Osteoblast (primary cell): ENCODE results near the gene SPTBN5. TPM values are rescaled to one million over a fixed set of nuclear protein-coding genes. Genes with fewer than 3 reads are reported as not detected.

ENCODE experiments used
- DNase-seq: peaks from one replicate; pipeline ENCODE4 v3.0.0; 2011; ENCODE audit warnings: low spot score, mixed read lengths; ENCODE audit not compliant: insufficient read length; ENCODE audit errors: missing footprints
- H2AFZ ChIP-seq: 2 replicates; pipeline ENCODE4 v1.6.0; 2011; ENCODE audit warnings: mild to moderate bottlenecking, low read length
- H3K27ac ChIP-seq: 2 replicates; pipeline ENCODE4 v1.5.1; 2011; ENCODE audit warnings: mild to moderate bottlenecking, low read depth, low read length, moderate library complexity
- H3K27me3 ChIP-seq: 2 replicates; pipeline ENCODE4 v1.6.0; 2012; ENCODE audit warnings: mild to moderate bottlenecking, control low read depth, inconsistent platforms, low read length, moderate library complexity; ENCODE audit not compliant: insufficient read depth
- H3K36me3 ChIP-seq: 2 replicates; pipeline ENCODE4 v1.5.1; 2011; ENCODE audit warnings: mild to moderate bottlenecking, low read length, control low read depth, moderate library complexity; ENCODE audit not compliant: insufficient read depth
- H3K4me1 ChIP-seq: 2 replicates; pipeline ENCODE4 v1.5.1; 2011; ENCODE audit warnings: mild to moderate bottlenecking, low read length, control low read depth, moderate library complexity; ENCODE audit not compliant: insufficient read depth
- H3K4me2 ChIP-seq: 2 replicates; pipeline ENCODE4 v1.6.0; 2011; ENCODE audit warnings: mild to moderate bottlenecking, low read length; ENCODE audit not compliant: insufficient read depth
- H3K4me3 ChIP-seq: fragments of 200-600 bp; sonication (generic); 3 replicates; pipeline ENCODE4 v1.5.1; 2012; ENCODE audit warnings: mild to moderate bottlenecking, low read length, inconsistent platforms; ENCODE audit not compliant: insufficient read depth
- H3K79me2 ChIP-seq: 2 replicates; pipeline ENCODE4 v1.6.0; 2012; ENCODE audit warnings: mild to moderate bottlenecking, low read length, control low read depth, inconsistent platforms; ENCODE audit not compliant: insufficient read depth
- H3K9me3 ChIP-seq: 2 replicates; pipeline ENCODE4 v1.5.1; 2011; ENCODE audit warnings: low read depth, low read length, control low read depth
- H4K20me1 ChIP-seq: 2 replicates; pipeline ENCODE4 v1.6.0; 2012; ENCODE audit warnings: mild to moderate bottlenecking, low read length, control low read depth; ENCODE audit not compliant: insufficient read depth
- total RNA-seq: library from RNA; depleted of rRNA; stranded (reverse); fragments of >200 nt; gene quantifications from 2 replicates; pipeline ENCODE4 v1.2.3, GENCODE V29; 2012
- TF ChIP-seq, protein P1 (sequence below): IDR thresholded peaks from 2 replicates; pipeline ENCODE4 v1.5.1; 2011; ENCODE audit warnings: mild to moderate bottlenecking, low read depth, low read length, moderate library complexity; ENCODE audit errors: extremely low read depth

SPTBN5 gene
- total RNA-seq, 1 donor = 0.36 TPM

GRCh38 chr15:41819455-41820050, 74.3 kb downstream of the SPTBN5 start:
- H3K4me3 ChIP-seq = no peak overlapping the region
- no peaks in the 10 kb centered on the region for H3K79me2 ChIP-seq
- no peaks in the 10 kb centered on the region for H3K4me1 ChIP-seq
- no peaks in the 10 kb centered on the region for H3K9me3 ChIP-seq
- no peaks in the 10 kb centered on the region for H4K20me1 ChIP-seq
- H3K27me3 ChIP-seq = no peaks in the 10 kb centered on the region
- TF ChIP-seq, protein P1, sequence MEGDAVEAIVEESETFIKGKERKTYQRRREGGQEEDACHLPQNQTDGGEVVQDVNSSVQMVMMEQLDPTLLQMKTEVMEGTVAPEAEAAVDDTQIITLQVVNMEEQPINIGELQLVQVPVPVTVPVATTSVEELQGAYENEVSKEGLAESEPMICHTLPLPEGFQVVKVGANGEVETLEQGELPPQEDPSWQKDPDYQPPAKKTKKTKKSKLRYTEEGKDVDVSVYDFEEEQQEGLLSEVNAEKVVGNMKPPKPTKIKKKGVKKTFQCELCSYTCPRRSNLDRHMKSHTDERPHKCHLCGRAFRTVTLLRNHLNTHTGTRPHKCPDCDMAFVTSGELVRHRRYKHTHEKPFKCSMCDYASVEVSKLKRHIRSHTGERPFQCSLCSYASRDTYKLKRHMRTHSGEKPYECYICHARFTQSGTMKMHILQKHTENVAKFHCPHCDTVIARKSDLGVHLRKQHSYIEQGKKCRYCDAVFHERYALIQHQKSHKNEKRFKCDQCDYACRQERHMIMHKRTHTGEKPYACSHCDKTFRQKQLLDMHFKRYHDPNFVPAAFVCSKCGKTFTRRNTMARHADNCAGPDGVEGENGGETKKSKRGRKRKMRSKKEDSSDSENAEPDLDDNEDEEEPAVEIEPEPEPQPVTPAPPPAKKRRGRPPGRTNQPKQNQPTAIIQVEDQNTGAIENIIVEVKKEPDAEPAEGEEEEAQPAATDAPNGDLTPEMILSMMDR = no peak
- peak; percentile 81 for DNase-seq
- no peak overlapping the region for H3K4me2 ChIP-seq
- H3K36me3 ChIP-seq = peaks cover 68% of the 10 kb centered on the region
- no peak overlapping the region for H2AFZ ChIP-seq
- H3K27ac ChIP-seq = no peak overlapping the region

- Histone ChIP-seq H3K4me1 (no peaks in the 10 kb centered on the region), H3K9me3 (no peaks in the 10 kb centered on the region), H3K27ac (no peak overlapping the region), H3K4me3 (no peak overlapping the region), H3K36me3 (peaks cover 72% of the 10 kb centered on the region), H4K20me1 (no peaks in the 10 kb centered on the region), H3K4me2 (no peak overlapping the region), H2AFZ (no peak overlapping the region), H3K27me3 (no peaks in the 10 kb centered on the region), H3K79me2 (no peaks in the 10 kb centered on the region)
- DNase-seq = peak; percentile 76
- TF ChIP-seq, protein P1 = no peak
These were observed 76.1 kb downstream of the SPTBN5 start for GRCh38 chr15:41817781-41818180.

GRCh38 chr15:41817327-41817726, 76.5 kb downstream of the SPTBN5 start:
- no peak overlapping the region for H3K4me2 ChIP-seq
- no peaks in the 10 kb centered on the region for H4K20me1 ChIP-seq
- H3K27ac ChIP-seq = no peak overlapping the region
- H3K79me2 ChIP-seq = no peaks in the 10 kb centered on the region
- H3K4me1 ChIP-seq = no peaks in the 10 kb centered on the region
- peaks cover 73% of the 10 kb centered on the region for H3K36me3 ChIP-seq
- H3K4me3 ChIP-seq = no peak overlapping the region
- no peaks in the 10 kb centered on the region for H3K27me3 ChIP-seq
- no peaks in the 10 kb centered on the region for H3K9me3 ChIP-seq
- no peak for DNase-seq
- TF ChIP-seq, protein P1 = no peak
- no peak overlapping the region for H2AFZ ChIP-seq

GRCh38 chr15:41816788-41817187, 77.1 kb downstream of the SPTBN5 start:
- TF ChIP-seq, protein P1 = no peak
- H3K4me1 ChIP-seq = no peaks in the 10 kb centered on the region
- H3K27me3 ChIP-seq = no peaks in the 10 kb centered on the region
- H3K9me3 ChIP-seq = no peaks in the 10 kb centered on the region
- no peak overlapping the region for H3K4me2 ChIP-seq
- peaks cover 76% of the 10 kb centered on the region for H3K36me3 ChIP-seq
- DNase-seq = no peak
- H3K79me2 ChIP-seq = peaks cover 1% of the 10 kb centered on the region
- no peak overlapping the region for H3K4me3 ChIP-seq
- peaks cover 3% of the 10 kb centered on the region for H4K20me1 ChIP-seq
- H3K27ac ChIP-seq = no peak overlapping the region
- no peak overlapping the region for H2AFZ ChIP-seq
